HG02943 (cell line): Measurements from ENCODE around the gene ABL2.
"Not testable (repeated sequence)": the region's sequence is repeated elsewhere in the genome, so short reads cannot be mapped to it uniquely, and the experiment has no call there.

Experiments
- ATAC-seq: cut with Tn5 transposase; IDR thresholded peaks from one replicate; pipeline ENCODE4 v1.9.1; 2021; ENCODE audit warnings: mild to moderate bottlenecking, low read depth, moderate library complexity; ENCODE audit not compliant: unreplicated experiment

The ABL2 gene

DNA sequence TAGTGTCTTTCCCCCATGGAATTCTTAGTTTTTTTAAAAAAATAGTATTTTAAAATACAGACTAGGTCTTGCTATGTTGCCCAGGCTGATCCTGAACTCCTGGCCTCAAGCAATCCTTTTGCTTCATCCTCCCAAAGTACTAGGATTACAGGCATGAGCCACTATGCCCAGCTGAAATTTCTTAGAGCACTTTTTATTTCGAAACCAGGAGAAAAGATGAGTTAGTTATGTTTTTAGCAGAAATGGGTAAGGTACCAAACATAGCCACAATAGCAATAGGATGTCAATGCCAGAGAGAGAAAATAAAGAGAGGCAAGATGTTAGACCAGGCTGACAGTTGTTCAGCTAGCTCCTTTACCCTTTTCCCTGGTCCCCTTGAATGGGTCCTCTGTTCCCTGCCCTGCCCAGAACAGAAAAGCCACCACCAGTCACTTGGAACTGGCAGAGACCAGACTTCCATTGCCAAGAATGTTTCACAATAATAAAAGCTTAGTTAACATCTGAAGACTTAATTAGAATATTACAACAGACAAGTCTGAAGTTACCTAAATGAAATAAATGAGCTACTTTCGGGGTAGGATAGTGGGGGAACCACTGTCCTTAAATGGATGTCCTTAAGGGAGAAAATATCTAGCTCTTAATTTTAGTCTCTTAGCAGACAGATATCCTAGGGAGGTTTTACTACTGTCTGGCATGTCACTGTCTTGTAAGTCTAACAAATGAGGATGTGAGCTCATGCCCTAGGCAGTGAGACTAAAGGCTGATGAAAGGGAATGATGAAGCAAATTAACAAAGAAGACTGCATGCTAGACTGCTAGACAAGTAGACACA lies 54.3 kb downstream of the ABL2 start:
- no peak for ATAC-seq

DNA sequence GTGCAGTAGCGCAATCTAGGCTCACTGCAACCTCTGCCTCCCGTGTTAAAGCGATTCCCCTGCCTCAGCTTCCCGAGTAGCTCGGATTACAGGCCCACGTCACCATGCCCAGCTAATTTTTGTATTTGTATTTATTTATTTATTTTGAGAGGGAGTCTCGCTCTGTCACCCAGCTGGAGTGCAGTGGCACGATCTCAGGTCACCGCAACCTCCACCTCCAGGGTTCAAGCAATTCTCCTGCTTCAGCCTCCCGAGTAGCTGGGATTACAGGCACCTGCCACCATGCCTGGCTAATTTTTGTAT lies 59.1 kb downstream of the ABL2 start:
- ATAC-seq: not testable (repeated sequence)

DNA sequence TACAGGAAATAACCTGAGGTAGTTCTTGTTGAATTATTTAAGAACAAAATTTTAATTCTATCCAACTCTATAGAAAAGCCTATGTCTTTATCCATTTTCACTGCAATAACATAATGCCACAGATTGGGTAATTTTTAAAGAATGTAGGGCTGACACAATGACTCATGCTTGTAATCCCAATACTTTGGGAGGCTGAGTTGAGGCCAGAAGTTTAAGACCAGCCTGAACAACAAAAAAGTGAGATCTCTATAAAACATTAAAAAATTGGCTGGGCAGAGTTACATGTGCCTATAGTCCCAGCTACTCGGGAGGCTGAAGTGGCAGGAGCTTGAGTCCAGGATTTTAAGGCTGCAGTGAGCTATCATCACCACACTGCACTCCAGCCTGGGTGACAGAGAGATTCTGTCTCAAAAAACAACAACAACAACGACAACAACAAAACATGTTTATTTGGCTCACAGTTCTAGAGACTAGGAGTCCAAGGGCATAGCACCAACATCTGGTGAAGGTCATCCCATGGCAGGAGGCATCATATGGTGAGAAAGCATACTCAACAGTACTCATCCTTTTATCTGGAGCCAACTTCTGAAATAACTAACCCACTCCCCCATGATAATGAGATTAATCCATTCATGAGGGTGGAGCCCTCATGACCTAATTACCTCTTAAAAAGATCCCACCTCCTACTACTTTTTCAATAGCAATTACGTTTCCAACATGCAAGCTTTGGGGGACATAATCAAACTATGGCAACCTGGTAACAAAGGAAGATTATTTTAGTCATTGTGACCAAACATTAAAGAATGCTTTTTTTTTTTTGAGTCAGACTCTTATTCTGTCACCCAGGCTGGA lies 59.6 kb downstream of the ABL2 start:
- ATAC-seq: no peak

DNA sequence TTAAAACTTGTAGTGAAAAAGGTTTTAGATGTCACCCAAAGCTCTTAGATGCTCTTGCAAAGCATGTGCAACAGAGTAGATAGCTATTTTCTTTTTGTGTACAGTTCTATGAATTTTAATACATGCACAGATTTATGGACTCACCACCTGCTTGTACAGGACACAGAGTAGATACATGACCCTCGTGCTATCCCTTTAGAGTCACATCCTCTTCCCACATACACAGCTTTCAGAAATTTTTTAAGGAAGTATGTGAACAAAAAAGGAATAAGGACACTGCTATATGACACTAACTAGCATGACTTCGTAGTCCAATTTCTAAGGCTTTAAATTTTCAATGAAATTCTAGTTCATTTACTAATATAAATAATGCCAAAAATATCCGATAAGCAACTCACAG lies 60.9 kb downstream of the ABL2 start:
- no peak for ATAC-seq

DNA sequence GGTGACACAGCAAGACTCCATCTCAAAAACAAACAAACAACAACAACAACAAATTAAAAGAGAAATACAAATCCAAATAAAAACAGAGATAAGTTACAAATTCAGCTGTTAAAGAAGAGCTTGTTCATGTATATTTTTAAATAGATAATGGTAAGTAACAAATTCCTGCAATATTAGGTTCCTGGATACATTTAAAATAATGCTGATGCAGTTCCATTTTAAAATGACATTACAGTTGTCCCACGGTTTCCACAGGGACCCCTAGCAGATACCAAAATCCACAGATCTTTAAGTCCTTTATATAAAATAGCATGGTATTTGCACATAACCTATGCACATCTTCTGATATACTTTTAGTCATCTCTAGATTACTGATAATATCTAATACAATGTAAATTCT lies 61.5 kb downstream of the ABL2 start:
- ATAC-seq: no peak

DNA sequence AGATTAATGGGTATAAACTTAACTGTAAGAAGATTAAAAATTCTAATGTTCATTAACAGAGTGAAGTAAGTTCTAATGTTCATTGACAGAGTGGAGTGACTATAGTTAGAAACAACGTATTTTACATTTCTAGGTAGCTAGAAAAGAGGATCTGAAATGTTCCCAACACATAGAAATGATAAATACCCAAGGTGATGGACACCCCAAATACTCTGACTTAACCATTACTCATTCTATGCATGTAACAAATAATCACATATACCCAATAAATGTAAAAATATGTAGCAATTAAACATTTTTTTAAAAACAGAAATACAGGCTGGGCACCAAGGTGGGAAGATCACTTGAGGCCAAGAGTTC lies 62.1 kb downstream of the ABL2 start:
- ATAC-seq: no peak

DNA sequence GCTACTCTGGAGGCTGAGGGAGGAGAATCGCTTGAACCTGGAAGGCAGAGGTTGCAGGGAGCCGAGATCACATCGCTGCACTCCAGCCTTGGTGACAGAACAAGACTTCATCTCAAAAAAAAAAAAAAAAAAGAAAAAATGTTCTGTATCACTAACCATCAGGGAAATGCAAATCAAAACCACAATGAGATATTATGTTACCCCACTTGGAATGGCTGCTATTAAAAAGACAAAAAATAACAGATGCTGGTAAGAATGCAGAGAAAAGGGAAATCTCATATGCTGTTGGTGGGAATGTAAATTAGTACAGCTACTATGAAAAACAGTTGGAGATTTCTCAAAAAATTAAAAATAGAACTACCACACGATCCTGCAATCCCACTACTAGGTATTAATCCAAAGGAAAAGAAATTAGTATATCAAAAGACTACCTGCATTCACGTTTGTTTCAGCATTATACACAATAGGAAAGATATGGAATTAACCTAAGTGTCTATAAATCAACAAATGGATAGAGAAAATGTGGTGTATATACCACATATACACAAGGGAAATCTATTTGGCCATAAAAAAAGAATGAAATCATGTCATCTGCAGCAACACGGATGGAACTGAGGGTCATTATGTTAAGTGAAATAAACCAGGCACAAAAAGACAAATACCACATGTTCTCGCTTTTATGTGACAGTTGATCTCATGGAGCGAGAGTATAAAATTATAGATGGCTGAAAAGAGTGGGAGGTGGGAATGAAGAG lies 62.6 kb downstream of the ABL2 start:
- ATAC-seq: no peak

DNA sequence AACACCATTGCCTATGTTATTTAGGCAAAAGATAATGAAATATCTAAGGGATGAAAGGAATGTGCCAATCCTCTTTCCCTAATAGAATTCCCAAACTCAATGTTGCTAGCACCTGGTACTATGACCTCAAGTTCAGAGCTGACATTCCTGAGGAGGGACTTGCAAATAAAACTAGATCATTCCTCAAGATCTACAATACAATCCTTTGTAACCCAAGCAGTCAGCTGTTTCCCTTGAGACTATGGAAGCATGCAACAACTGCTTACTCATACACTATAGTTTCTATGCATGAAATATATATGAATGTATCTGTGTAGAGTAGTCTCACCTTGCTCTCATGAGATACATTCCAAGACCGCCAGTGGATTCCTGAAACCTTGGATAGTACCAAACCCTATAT lies 65.0 kb downstream of the ABL2 start:
- ATAC-seq: no peak

DNA sequence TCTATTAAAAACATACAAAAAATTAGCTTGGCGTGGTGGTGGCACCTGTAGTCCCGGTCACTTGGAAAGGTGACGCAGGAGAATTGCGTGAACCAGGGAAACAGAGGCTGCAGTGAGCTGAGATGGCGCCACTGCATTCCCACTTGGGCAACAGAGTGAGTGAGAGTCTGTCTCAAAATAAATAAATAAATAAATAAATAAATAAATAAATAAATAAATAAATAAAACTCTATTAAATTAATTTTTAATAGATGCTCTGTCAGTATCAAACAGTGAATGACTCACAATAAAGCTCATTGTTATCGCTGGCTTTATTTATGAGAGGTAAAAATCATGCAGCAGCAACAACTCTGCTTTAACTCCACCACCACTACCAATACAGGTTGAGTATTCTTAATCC lies 72.8 kb downstream of the ABL2 start:
- no peak for ATAC-seq

DNA sequence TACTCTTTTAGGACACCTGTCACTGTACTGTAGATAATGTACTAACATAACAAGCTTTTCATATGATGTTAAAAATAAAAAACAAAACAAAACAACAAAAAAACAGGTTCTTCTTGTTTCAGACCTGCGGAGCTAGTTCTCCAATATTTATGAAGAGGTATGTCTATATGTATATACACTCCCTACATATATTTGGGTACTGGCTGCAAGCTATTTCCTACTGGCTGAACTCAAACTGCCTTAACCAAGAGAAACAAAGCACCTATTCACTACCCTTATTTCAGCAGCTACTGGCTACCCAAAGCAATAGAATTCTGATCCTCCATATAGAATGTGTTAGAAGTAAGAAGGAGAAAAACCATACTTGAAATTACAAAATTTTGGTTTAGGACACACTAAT lies 73.5 kb downstream of the ABL2 start:
- no peak for ATAC-seq

DNA sequence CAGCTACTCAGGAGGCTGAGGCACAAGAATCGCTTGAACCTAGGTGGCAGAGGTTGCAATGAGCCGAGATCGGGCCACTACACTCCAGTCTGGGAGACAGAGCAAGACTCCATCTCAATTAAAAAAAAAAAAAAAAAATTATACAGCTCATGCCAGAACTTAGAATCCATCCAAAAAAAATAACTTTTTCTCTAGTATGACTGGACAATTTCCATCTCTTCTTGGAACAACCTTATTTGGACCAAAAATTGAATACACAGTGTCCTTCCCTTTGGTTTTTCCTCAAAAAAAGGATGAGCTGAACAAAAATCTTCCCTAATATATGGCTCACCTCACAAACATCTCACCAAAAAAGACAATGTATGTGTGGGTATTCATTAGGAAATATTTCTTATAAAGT lies 73.9 kb downstream of the ABL2 start:
- no peak for ATAC-seq

DNA sequence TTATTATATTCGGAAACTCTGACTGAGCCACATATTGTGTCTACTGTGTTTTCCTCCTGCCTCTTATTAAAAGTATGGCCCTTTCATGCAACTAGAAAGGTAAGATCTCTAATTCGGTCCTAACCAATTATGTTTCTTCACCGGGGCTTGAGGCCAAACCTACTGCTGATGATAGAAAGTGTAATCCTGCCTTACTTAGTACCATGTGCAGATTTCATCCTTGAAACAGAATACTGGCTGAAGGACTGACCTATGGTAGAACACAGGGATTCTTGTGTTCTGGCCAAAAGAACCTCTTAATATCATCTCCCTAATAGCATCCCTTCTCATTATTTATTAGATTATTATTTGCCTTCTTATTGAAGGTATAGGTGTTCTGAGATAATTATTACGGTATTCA lies 75.0 kb downstream of the ABL2 start:
- ATAC-seq: no peak

DNA sequence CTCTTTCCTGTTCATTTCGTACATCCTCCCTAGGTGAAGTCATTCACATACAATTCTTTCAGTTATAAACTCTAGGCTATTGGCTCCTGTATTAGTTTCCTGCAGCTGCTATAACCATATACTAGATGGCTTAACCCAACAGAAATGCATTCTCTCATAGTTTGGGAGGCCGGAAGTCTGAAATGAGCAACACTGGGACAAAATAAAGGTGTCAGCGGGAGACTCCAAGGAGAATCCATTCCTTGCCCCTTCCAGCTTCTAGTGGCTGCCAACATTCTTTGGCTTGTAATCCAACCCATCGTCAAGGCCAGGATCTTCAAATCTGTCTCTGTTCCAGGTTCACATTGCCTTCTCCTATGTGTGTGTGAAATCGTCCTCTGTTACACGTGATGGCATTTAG lies 76.3 kb downstream of the ABL2 start:
- no peak for ATAC-seq

DNA sequence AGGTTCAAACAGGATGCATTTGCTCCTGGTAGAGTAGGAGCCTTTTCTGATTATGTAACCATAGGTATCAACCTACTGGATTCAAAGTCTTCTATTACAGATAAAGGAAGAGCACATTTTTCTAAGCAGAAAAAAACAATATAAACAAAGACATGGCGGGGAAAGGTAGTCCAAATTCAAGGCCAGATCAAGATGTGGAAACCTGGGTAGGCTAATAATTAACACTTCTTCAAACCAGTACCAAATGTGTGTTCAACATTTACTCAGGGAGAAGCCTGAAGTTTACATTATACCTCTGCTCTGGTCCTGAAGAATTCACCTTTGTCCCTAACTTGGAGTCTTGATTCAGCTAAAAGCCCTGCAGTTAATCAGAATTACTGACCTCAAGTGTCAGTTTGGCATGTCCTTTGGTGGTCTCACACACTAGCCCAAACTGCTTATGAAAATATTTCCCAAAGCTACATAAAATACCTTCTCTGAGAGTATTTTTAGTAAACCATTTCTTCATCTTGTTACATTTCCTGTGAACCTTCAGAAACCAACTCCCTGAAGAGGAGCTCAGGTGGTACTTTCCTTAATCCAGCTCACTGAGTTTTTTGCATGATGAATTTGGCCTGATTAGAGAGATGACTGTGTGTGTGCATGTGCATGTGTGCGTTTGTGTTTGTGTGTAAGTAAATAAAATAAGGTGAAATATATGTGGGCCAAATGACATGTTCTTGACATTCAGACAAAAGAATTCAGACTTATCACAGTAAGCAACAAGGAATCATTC lies 77.4 kb downstream of the ABL2 start:
- no peak for ATAC-seq

DNA sequence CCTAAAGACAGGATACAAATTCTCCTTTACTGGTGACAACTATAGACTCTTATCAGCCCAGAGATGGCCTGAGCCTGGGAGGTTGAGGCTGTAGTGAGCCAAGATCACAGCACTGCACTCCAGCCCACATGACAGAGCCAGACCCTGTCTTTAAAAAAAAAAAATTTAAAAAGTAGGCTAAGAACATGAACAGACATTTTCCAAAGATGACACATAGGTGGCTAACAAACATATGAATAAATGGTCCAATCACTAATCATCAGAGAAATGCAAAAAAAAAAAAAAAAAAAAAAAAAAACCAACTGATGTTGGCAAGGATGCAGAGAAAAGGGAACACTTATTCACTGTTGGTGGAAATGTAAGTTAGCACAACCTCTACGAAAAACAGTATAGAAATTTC lies 82.6 kb downstream of the ABL2 start:
- ATAC-seq: no peak

DNA sequence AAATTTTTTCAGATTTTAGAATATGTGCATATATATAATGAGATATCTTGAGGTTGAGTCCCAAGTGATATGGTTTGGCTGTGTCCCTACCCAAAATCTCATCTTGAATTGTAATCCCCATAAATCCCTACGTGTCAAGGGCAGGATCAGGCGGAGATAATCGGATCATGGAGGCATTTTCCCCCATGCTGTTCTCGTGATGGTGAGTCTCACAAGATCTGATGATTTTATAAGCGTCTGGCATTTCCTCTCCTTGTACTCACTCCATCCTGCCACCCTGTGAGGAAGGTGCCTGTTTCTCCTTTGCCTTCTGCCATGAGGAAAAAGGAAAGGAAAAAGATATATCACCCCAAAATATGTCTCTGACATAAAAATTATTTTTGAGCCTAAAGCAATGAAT lies 83.0 kb downstream of the ABL2 start:
- no peak for ATAC-seq

DNA sequence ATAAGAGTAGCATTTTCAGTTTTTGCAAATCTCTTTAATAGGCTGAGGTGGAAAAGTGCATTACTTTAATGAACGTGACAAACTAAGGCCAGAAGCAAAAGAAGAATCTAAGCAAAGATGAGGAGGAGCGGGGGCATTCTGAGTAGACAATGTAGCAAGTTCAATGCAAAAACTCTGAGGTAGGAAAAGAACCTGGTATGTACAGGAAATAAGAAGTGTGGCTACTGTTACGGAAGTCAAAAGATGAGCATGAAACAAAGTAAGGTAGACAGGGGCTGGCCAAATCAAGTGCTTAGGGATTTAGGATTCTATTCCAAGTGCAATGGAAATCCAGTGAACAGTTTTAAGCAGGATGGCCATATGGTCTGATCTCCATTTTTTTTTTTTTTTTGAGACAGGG lies 84.0 kb downstream of the ABL2 start:
- no peak for ATAC-seq

DNA sequence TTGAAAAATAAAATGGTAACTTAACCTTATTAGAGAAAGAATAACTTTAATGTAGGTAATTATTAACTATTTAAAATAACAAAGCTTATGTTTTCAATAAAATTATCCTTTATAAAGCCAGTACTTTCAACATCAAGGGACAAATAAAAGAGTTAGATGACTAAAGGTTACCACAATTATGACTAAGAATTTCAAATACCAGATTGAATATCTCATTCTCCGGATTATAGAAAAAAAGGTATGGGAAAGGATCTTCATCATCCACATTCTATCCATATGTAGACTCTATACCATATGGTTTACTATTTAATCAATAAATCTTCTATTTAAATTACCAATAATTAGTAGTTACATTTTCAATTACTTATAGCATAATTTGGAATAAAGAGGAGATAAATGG lies 84.9 kb downstream of the ABL2 start:
- ATAC-seq: no peak

DNA sequence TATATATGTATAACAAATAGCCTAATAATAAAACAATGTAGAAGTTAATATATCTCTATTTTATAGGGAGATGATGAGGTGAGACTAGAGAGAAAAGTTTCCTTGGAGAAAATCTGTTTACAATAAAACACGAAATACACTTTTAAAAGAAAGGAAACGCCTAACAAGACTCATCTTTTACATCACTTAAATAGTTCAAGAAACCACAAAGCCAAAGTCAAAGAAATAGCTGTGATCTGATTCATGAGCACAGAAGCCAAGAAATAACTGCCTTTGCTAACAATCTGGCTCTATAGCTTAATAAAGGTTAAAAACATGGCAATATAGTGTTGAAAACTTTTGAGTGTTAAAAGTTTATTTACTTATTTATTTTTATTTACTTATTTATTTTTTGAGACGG lies 86.2 kb downstream of the ABL2 start:
- ATAC-seq: no peak

DNA sequence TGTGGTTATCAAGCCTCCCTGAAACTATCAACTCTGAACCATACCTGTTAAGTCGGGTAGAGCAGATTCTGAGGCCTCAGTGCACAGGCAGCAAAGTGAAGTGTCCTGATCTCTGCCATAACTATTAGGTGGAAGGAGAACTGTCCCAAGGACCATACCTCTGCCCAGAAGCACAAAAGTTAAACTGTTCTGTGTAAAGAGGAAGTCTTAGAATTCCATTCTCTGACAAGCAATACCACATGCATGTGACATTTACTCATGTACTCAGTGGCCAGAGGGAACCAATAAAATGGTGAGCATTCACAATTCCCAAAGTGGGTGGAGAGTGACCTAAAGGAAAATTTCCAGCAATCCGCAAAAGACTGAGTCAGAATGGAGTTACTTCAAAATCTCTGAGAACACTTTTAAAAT lies 86.6 kb downstream of the ABL2 start:
- no peak for ATAC-seq
